Measurements from ENCODE around the gene PDE11A. TPM values are rescaled to one million over a fixed set of nuclear protein-coding genes. Genes with fewer than 3 reads are reported as not detected.

The PDE11A gene
- total and polyA plus RNA-seq, 2 donors from 2014 or later = 0.58 to 0.82 TPM

GRCh38 chr2:177710889-177711288 is 361.7 kb downstream of the PDE11A start:
- Histone ChIP-seq H3K4me1 (ENCODE audit: control insufficient read depth in 2 of 3, insufficient read depth in 2 of 3, low read depth in 1 of 3, low read length in 3 of 3) (peaks cover 0 to 6% (median 3%) of the 10 kb centered on the region in 3 donors), H3K27me3 (ENCODE audit: control insufficient read depth, insufficient read depth, low read length) (no peaks in the 10 kb centered on the region), H3K9ac (ENCODE audit: low read length in 3 of 3) (no peak overlapping the region), H3K4me3 (ENCODE audit: low read length in 3 of 3) (no peak overlapping the region), H3K27ac (ENCODE audit: low read depth in 2 of 2, low read length in 2 of 2) (no peak overlapping the region), H3K9me3 (ENCODE audit: control insufficient read depth in 2 of 3, insufficient read depth in 1 of 3, low read length in 3 of 3) (no peaks in the 10 kb centered on the region), H3K36me3 (ENCODE audit: control insufficient read depth in 2 of 3, insufficient read depth in 3 of 3, low read length in 3 of 3) (no peaks in the 10 kb centered on the region)
- intact Hi-C loops (cut with DNase I) = no loop called here
- FAIRE-seq = no peak
- DNase-seq = no peak
- TF ChIP-seq CTCF (IDR thresholded peaks at IDR 0.05; ENCODE audit: borderline replicate concordance, extremely low read depth, insufficient read depth) = no peak

- no peak overlapping the region for H3K9ac ChIP-seq (ENCODE audit: low read length in 3 of 3)
- no peaks in the 10 kb centered on the region for H3K36me3 ChIP-seq (ENCODE audit: control insufficient read depth in 2 of 3, insufficient read depth in 3 of 3, low read length in 3 of 3)
- DNase-seq (peak in 2 of 5 donors; percentile 57 to 58), FAIRE-seq (no peak)
- H3K4me3 ChIP-seq (ENCODE audit: low read length in 3 of 3) = no peak overlapping the region
- no peak overlapping the region for H3K27ac ChIP-seq (ENCODE audit: low read depth in 2 of 2, low read length in 2 of 2)
- no peak for TF ChIP-seq CTCF (IDR thresholded peaks at IDR 0.05; ENCODE audit: borderline replicate concordance, extremely low read depth, insufficient read depth)
- no peaks in the 10 kb centered on the region for H3K27me3 ChIP-seq (ENCODE audit: control insufficient read depth, insufficient read depth, low read length)
- no peaks in the 10 kb centered on the region for H3K9me3 ChIP-seq (ENCODE audit: control insufficient read depth in 2 of 3, insufficient read depth in 1 of 3, low read length in 3 of 3)
- peaks cover 0 to 6% (median 3%) of the 10 kb centered on the region in 3 donors for H3K4me1 ChIP-seq (ENCODE audit: control insufficient read depth in 2 of 3, insufficient read depth in 2 of 3, low read depth in 1 of 3, low read length in 3 of 3)
- intact Hi-C loops (cut with DNase I) = no loop called here
Measured at GRCh38 chr2:177709986-177710401, 362.6 kb downstream of the PDE11A start.

- no peak overlapping the region for H3K27ac ChIP-seq (ENCODE audit: low read depth in 2 of 2, low read length in 2 of 2)
- TF ChIP-seq CTCF (IDR thresholded peaks at IDR 0.05; ENCODE audit: borderline replicate concordance, extremely low read depth, insufficient read depth) = no peak
- H3K4me1 ChIP-seq (ENCODE audit: control insufficient read depth in 2 of 3, insufficient read depth in 2 of 3, low read depth in 1 of 3, low read length in 3 of 3) = peaks cover 0 to 6% (median 0%) of the 10 kb centered on the region in 3 donors
- intact Hi-C loops (cut with DNase I) = no loop called here
- no peak overlapping the region for H3K4me3 ChIP-seq (ENCODE audit: low read length in 3 of 3)
- DNase-seq (peak in 2 of 5 donors; percentile 22 to 45), FAIRE-seq (no peak)
- no peaks in the 10 kb centered on the region for H3K27me3 ChIP-seq (ENCODE audit: control insufficient read depth, insufficient read depth, low read length)
- H3K9ac ChIP-seq (ENCODE audit: low read length in 3 of 3) = no peak overlapping the region
- no peaks in the 10 kb centered on the region for H3K36me3 ChIP-seq (ENCODE audit: control insufficient read depth in 2 of 3, insufficient read depth in 3 of 3, low read length in 3 of 3)
- no peaks in the 10 kb centered on the region for H3K9me3 ChIP-seq (ENCODE audit: control insufficient read depth in 2 of 3, insufficient read depth in 1 of 3, low read length in 3 of 3)
Measured at GRCh38 chr2:177708660-177709444, 363.7 kb downstream of the PDE11A start.

All from kidney (tissue), 14 donors.